Mesodermal cell (in vitro differentiated cells): Measurements from ENCODE around the gene CDC42EP3.
A peak's percentile ranks its signal among the peaks of the same experiment; 100 is the strongest.

Source experiments
- H3K27ac ChIP-seq: 2 replicates; pipeline ENCODE4 v1.7.0; 2013; ENCODE audit warnings: mild to moderate bottlenecking, low read depth, low read length, moderate library complexity; ENCODE audit not compliant: severe bottlenecking
- H3K36me3 ChIP-seq: 2 replicates; pipeline ENCODE4 v1.7.1; 2013; ENCODE audit warnings: mild to moderate bottlenecking, low read length, moderate library complexity; ENCODE audit not compliant: control insufficient read depth, insufficient read depth
- H3K4me1 ChIP-seq: one replicate; pipeline ENCODE4 v1.7.1; 2013; ENCODE audit warnings: mild to moderate bottlenecking, low read length; ENCODE audit not compliant: insufficient read depth, control insufficient read depth, poor library complexity, severe bottlenecking
- H3K4me3 ChIP-seq: 2 replicates; pipeline ENCODE4 v1.7.0; 2013; ENCODE audit warnings: low read length, control low read depth, mild to moderate bottlenecking; ENCODE audit not compliant: insufficient read depth, poor library complexity, severe bottlenecking; ENCODE audit errors: extremely low read depth
- H3K9me3 ChIP-seq: 2 replicates; pipeline ENCODE4 v1.7.1; 2013; ENCODE audit warnings: mild to moderate bottlenecking, low read length, moderate library complexity; ENCODE audit not compliant: control insufficient read depth
- WGBS, 2 experiments: methylation state at CpG; one replicate each; pipeline ENCODE4 v1.1.5; 2013; ENCODE audit warnings: missing lambda C conversion rate in 2 of 2; ENCODE audit not compliant: insufficient coverage in 2 of 2; 5-methylcytosine and 5-hydroxymethylcytosine counted together

Gene CDC42EP3

GRCh38 chr2:37654932-37655841 is 16.3 kb downstream of the CDC42EP3 start:
- H3K4me1 ChIP-seq: peaks cover 79% of the 10 kb centered on the region
- no peak overlapping the region for H3K27ac ChIP-seq
- no peak overlapping the region for H3K4me3 ChIP-seq
- WGBS, 2 experiments: 58 to 63% methylated on average over 2 to 4 of the region's 7 CpGs
- H3K36me3 ChIP-seq: peaks cover 68% of the 10 kb centered on the region
- H3K9me3 ChIP-seq: no peaks in the 10 kb centered on the region

- 64 to 69% methylated on average over 6 to 8 of the region's 8 CpGs for WGBS, 2 experiments
- H3K27ac ChIP-seq: peak overlapping the region; percentile 32
- H3K36me3 ChIP-seq: peaks cover 68% of the 10 kb centered on the region
- H3K4me1 ChIP-seq: peaks cover 72% of the 10 kb centered on the region
- no peak overlapping the region for H3K4me3 ChIP-seq
- no peaks in the 10 kb centered on the region for H3K9me3 ChIP-seq
Observed at GRCh38 chr2:37654419-37654818, 17.0 kb downstream of the CDC42EP3 start.

GRCh38 chr2:37653805-37654378 is 17.6 kb downstream of the CDC42EP3 start:
- H3K9me3 ChIP-seq: no peaks in the 10 kb centered on the region
- no peak overlapping the region for H3K4me3 ChIP-seq
- peaks cover 70% of the 10 kb centered on the region for H3K36me3 ChIP-seq
- H3K27ac ChIP-seq: peak overlapping the region; percentile 32
- peaks cover 67% of the 10 kb centered on the region for H3K4me1 ChIP-seq
- 82 to 88% methylated on average over 12 to 13 of the region's 14 CpGs for whole genome bisulfite sequencing, 2 experiments

GRCh38 chr2:37653093-37653492 is 18.3 kb downstream of the CDC42EP3 start:
- peaks cover 62% of the 10 kb centered on the region for H3K4me1 ChIP-seq
- WGBS, 2 experiments: 95 to 96% methylated on average over 2 to 3 of the region's 6 CpGs
- peak overlapping the region; percentile 17 for H3K27ac ChIP-seq
- peaks cover 5% of the 10 kb centered on the region for H3K9me3 ChIP-seq
- H3K36me3 ChIP-seq: peaks cover 70% of the 10 kb centered on the region
- H3K4me3 ChIP-seq: no peak overlapping the region

GRCh38 chr2:37652199-37652640 is 19.2 kb downstream of the CDC42EP3 start:
- Histone ChIP-seq H3K4me3 (no peak overlapping the region), H3K36me3 (peaks cover 74% of the 10 kb centered on the region), H3K27ac (no peak overlapping the region), H3K9me3 (peaks cover 10% of the 10 kb centered on the region), H3K4me1 (peaks cover 58% of the 10 kb centered on the region)
- WGBS, 2 experiments: 94 to 98% methylated on average over 5 of the region's 5 CpGs

GRCh38 chr2:37650548-37651093 is 20.8 kb downstream of the CDC42EP3 start:
- no peak overlapping the region for H3K27ac ChIP-seq
- H3K9me3 ChIP-seq: peaks cover 10% of the 10 kb centered on the region
- H3K4me3 ChIP-seq: no peak overlapping the region
- peaks cover 55% of the 10 kb centered on the region for H3K4me1 ChIP-seq
- 93 to 100% methylated on average over 2 to 3 of the region's 3 CpGs for WGBS, 2 experiments
- peaks cover 86% of the 10 kb centered on the region for H3K36me3 ChIP-seq

GRCh38 chr2:37649518-37649917 is 21.9 kb downstream of the CDC42EP3 start:
- 88 to 89% methylated on average over 1 to 3 of the region's 3 CpGs for WGBS, 2 experiments
- Histone ChIP-seq H3K27ac (no peak overlapping the region), H3K9me3 (peaks cover 10% of the 10 kb centered on the region), H3K4me1 (peaks cover 48% of the 10 kb centered on the region), H3K4me3 (no peak overlapping the region), H3K36me3 (peaks cover 92% of the 10 kb centered on the region)

- no peak overlapping the region for H3K4me3 ChIP-seq
- 88 to 92% methylated on average over 8 to 9 of the region's 9 CpGs for WGBS, 2 experiments
- no peak overlapping the region for H3K27ac ChIP-seq
- H3K36me3 ChIP-seq: peaks cover 93% of the 10 kb centered on the region
- H3K4me1 ChIP-seq: peaks cover 37% of the 10 kb centered on the region
- H3K9me3 ChIP-seq: peaks cover 10% of the 10 kb centered on the region
Observed at GRCh38 chr2:37648331-37649011, 23.0 kb downstream of the CDC42EP3 start.

- H3K4me3 ChIP-seq: no peak overlapping the region
- H3K27ac ChIP-seq: no peak overlapping the region
- H3K36me3 ChIP-seq: peaks cover 93% of the 10 kb centered on the region
- WGBS, 2 experiments: no CpG with 5 or more reads among the region's 2 CpGs
- peaks cover 32% of the 10 kb centered on the region for H3K4me1 ChIP-seq
- H3K9me3 ChIP-seq: peaks cover 10% of the 10 kb centered on the region
Observed at GRCh38 chr2:37647971-37648330, 23.5 kb downstream of the CDC42EP3 start.

- WGBS, 2 experiments: 96 to 97% methylated on average over 9 of the region's 9 CpGs
- no peak overlapping the region for H3K4me3 ChIP-seq
- H3K27ac ChIP-seq: no peak overlapping the region
- H3K36me3 ChIP-seq: peaks cover 98% of the 10 kb centered on the region
- H3K4me1 ChIP-seq: peaks cover 25% of the 10 kb centered on the region
- peaks cover 10% of the 10 kb centered on the region for H3K9me3 ChIP-seq
Observed at GRCh38 chr2:37645836-37646235, 25.6 kb downstream of the CDC42EP3 start.
